ENCODE data around the gene ERAP2. TPM values are rescaled to one million over a fixed set of nuclear protein-coding genes. Genes with fewer than 3 reads are reported as not detected.

The ERAP2 gene
- total RNA-seq, 2 experiments from 2014 or later = 56.6 to 61.4 TPM

GRCh38 chr5:96922499-96923244 is 46.4 kb downstream of the ERAP2 start:
- no peak for ATAC-seq (ENCODE audit: poor library complexity)
- ChIA-PET POLR2A (interaction anchor here (1.0 to 1.1 kb wide), 2 partner anchors 14 to 26 kb away, joined by 4 read pairs; partner anchors contain the start of gene LNPEP), CTCF (interaction anchor here (1.0 to 1.8 kb wide), 2 partner anchors 17 to 54 kb away, joined by 3 to 6 read pairs; no protein-coding TSS in a partner anchor)
- Histone ChIP-seq H3K27me3 (ENCODE audit: control insufficient read depth in 1 of 2, insufficient read depth in 2 of 2, low read length in 2 of 2) (no peaks in the 10 kb centered on the region), H3K27ac (ENCODE audit: low read depth in 1 of 2, low read length in 2 of 2) (no peak overlapping the region), H3K4me1 (ENCODE audit: insufficient read depth, low read length) (peaks cover 16% of the 10 kb centered on the region), H3K4me3 (ENCODE audit: low read length) (no peak overlapping the region), H3K36me3 (ENCODE audit: insufficient read depth, low read length) (peaks cover 19% of the 10 kb centered on the region), H3K9me3 (ENCODE audit: control insufficient read depth in 1 of 2, insufficient read depth in 1 of 2, low read length in 2 of 2) (no peaks in the 10 kb centered on the region)
- Mint-ChIP-seq H3K36me3 (ENCODE audit: low read depth) (peaks cover 35% of the 10 kb centered on the region), H3K4me3 (no peak overlapping the region), H3K27ac (peak overlapping the region; percentile 91), H3K27me3 (no peaks in the 10 kb centered on the region), H3K4me1 (ENCODE audit: low read depth) (peaks cover 50% of the 10 kb centered on the region), H3K9me3 (no peaks in the 10 kb centered on the region)
- DNase-seq = no peak
- TF ChIP-seq CTCF (IDR thresholded peaks at IDR 0.05) = no peak
- intact Hi-C loops (cut with DNase I, micrococcal nuclease) = no loop called here

GRCh38 chr5:96924016-96924443 is 47.7 kb downstream of the ERAP2 start:
- H3K4me3 Mint-ChIP-seq = peak overlapping the region; percentile 66
- no peaks in the 10 kb centered on the region for H3K27me3 ChIP-seq (ENCODE audit: control insufficient read depth in 1 of 2, insufficient read depth in 2 of 2, low read length in 2 of 2)
- H3K9me3 Mint-ChIP-seq = no peaks in the 10 kb centered on the region
- no peaks in the 10 kb centered on the region for H3K27me3 Mint-ChIP-seq
- H3K4me1 ChIP-seq (ENCODE audit: insufficient read depth, low read length) = peaks cover 21% of the 10 kb centered on the region
- H3K27ac Mint-ChIP-seq = peak overlapping the region; percentile 91
- CTCF ChIA-PET = interaction anchor here (0.6 to 2.0 kb wide), 4 partner anchors 9 to 55 kb away, joined by 3 to 7 read pairs (median 4); no protein-coding TSS in a partner anchor
- ATAC-seq (ENCODE audit: poor library complexity) (peak; percentile 92), DNase-seq (peak in 9 of 14 experiments; percentile 9 to 65 (median 33))
- no peaks in the 10 kb centered on the region for H3K9me3 ChIP-seq (ENCODE audit: control insufficient read depth in 1 of 2, insufficient read depth in 1 of 2, low read length in 2 of 2)
- peaks cover 25% of the 10 kb centered on the region for H3K36me3 Mint-ChIP-seq (ENCODE audit: low read depth)
- H3K27ac ChIP-seq (ENCODE audit: low read depth in 1 of 2, low read length in 2 of 2) = peak overlapping the region in 1 of 2 donors; percentile 56
- H3K36me3 ChIP-seq (ENCODE audit: insufficient read depth, low read length) = peaks cover 7% of the 10 kb centered on the region
- H3K4me1 Mint-ChIP-seq (ENCODE audit: low read depth) = peaks cover 63% of the 10 kb centered on the region
- no peak for TF ChIP-seq CTCF (IDR thresholded peaks at IDR 0.05)
- intact Hi-C loops (cut with DNase I, micrococcal nuclease) = no loop called here
- POLR2A ChIA-PET = interaction anchor here (0.6 to 1.6 kb wide), 14 partner anchors 9 to 202 kb away, joined by 3 to 24 read pairs (median 5); partner anchors contain the start of genes ERAP1 and LNPEP
- H3K4me3 ChIP-seq (ENCODE audit: low read length) = no peak overlapping the region

- Histone ChIP-seq H3K36me3 (ENCODE audit: insufficient read depth, low read length) (peaks cover 2% of the 10 kb centered on the region), H3K27ac (ENCODE audit: low read depth in 1 of 2, low read length in 2 of 2) (no peak overlapping the region), H3K9me3 (ENCODE audit: control insufficient read depth in 1 of 2, insufficient read depth in 1 of 2, low read length in 2 of 2) (no peaks in the 10 kb centered on the region), H3K4me1 (ENCODE audit: insufficient read depth, low read length) (peaks cover 29% of the 10 kb centered on the region), H3K4me3 (ENCODE audit: low read length) (no peak overlapping the region), H3K27me3 (ENCODE audit: control insufficient read depth in 1 of 2, insufficient read depth in 2 of 2, low read length in 2 of 2) (no peaks in the 10 kb centered on the region)
- intact Hi-C loops (cut with DNase I, micrococcal nuclease) = no loop called here
- peaks cover 74% of the 10 kb centered on the region for H3K4me1 Mint-ChIP-seq (ENCODE audit: low read depth)
- H3K4me3 Mint-ChIP-seq = no peak overlapping the region
- peak overlapping the region; percentile 91 for H3K27ac Mint-ChIP-seq
- CTCF ChIA-PET = interaction anchor here (1.7 kb wide), 1 partner anchor 22 kb away, joined by 4 read pairs; no protein-coding TSS in a partner anchor
- H3K9me3 Mint-ChIP-seq = no peaks in the 10 kb centered on the region
- peaks cover 19% of the 10 kb centered on the region for H3K36me3 Mint-ChIP-seq (ENCODE audit: low read depth)
- no peaks in the 10 kb centered on the region for H3K27me3 Mint-ChIP-seq
- POLR2A ChIA-PET = interaction anchor here (0.6 kb wide), 1 partner anchor 156 kb away, joined by 3 read pairs; no protein-coding TSS in a partner anchor
- ATAC-seq (ENCODE audit: poor library complexity) (no peak), DNase-seq (no peak)
- no peak for TF ChIP-seq CTCF (IDR thresholded peaks at IDR 0.05)
These were observed 50.0 kb downstream of the ERAP2 start for GRCh38 chr5:96926276-96926675.
